ENCODE data around the gene GAPVD1. TPM values are rescaled to one million over a fixed set of nuclear protein-coding genes. Genes with fewer than 3 reads are reported as not detected.

GAPVD1 gene
- total and polyA plus RNA-seq, 2 of the 13 experiments (the other 11 are each of a cell fraction or from before 2014, with no cell fraction given), result 11.1 to 33.2 TPM

DNA sequence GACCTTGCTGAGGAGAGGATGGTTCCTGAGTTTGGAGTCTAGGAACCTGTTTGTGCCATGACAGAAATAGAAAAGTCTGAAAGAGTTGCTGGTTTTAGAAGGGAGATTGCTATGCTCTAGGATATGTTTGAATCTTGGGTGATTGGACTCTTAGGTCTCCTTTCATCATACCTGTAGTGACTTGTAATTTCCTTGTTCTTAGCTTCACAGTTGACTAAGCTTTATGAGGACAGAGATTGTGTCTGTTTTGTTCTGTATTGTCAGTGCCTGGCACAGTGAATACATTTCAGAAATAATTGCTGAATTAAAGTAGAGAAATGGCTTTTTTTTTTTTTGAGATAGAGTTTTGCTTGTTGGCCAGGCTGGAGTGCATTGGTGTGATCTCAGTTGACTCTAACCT is 31.5 kb downstream of the GAPVD1 start:
- Histone ChIP-seq H3K27ac (ENCODE audit: extremely low read length, insufficient read depth, low read length) (no peak overlapping the region), H2AFZ (ENCODE audit: low read length) (no peak overlapping the region), H3K79me2 (ENCODE audit: insufficient read depth, low read length) (peaks cover 41% of the 10 kb centered on the region), H3K36me3 (replicated peaks in 1 of 2; ENCODE audit: control insufficient read depth in 1 of 2, insufficient read depth in 2 of 2, low read length in 2 of 2) (peaks cover 0 to 4% of the 10 kb centered on the region in 2 experiments; a peak in 2 of 5 replicates), H3K4me2 (ENCODE audit: low read depth, low read length) (no peak overlapping the region), H3K27me3 (ENCODE audit: control insufficient read depth in 1 of 2, insufficient read depth in 2 of 2, low read length in 2 of 2) (no peaks in the 10 kb centered on the region), H3K9me3 (ENCODE audit: low read length) (no peaks in the 10 kb centered on the region), H4K20me1 (ENCODE audit: insufficient read depth, low read length) (peaks cover 44% of the 10 kb centered on the region), H3K9ac (ENCODE audit: insufficient read depth, low read depth, low read length) (no peak overlapping the region), H3K4me3 (replicated peaks in 1 of 3; ENCODE audit: insufficient read depth in 1 of 3, low read depth in 2 of 3, low read length in 3 of 3) (no peak overlapping the region), H3K4me1 (ENCODE audit: insufficient read depth, low read length) (peaks cover 42% of the 10 kb centered on the region)
- in situ Hi-C loops (cut with HindIII; ENCODE audit: extremely low pct_ligation_motif_present, low pct_unique_long_range_greater_than_20kb), result no loop called here
- ATAC-seq, result no peak
- TF ChIP-seq NR3C1 (CRISPR knock-in tag; IDR thresholded peaks at IDR 0.05) (no peak), ZNF598 (CRISPR knock-in tag; IDR thresholded peaks at IDR 0.05; ENCODE audit: borderline replicate concordance) (no peak), ZBTB20 (CRISPR knock-in tag; IDR thresholded peaks at IDR 0.05; ENCODE audit: borderline replicate concordance, low read depth) (no peak), ZNF772 (CRISPR knock-in tag; IDR thresholded peaks at IDR 0.05) (no peak), NCOA2 (CRISPR knock-in tag; IDR thresholded peaks at IDR 0.05) (no peak), POLR2AphosphoS5 (IDR thresholded peaks at IDR 0.05; ENCODE audit: low read depth, low read length) (no peak), SRSF9 (IDR thresholded peaks at IDR 0.05; ENCODE audit: borderline replicate concordance, insufficient read depth, low read depth, low read length, poor library complexity, severe bottlenecking) (no peak), HCFC1 (IDR thresholded peaks at IDR 0.05; ENCODE audit: low read depth, low read length) (no peak), ARNT (IDR thresholded peaks at IDR 0.05) (no peak)
- TF ChIP-seq, protein P1, sequence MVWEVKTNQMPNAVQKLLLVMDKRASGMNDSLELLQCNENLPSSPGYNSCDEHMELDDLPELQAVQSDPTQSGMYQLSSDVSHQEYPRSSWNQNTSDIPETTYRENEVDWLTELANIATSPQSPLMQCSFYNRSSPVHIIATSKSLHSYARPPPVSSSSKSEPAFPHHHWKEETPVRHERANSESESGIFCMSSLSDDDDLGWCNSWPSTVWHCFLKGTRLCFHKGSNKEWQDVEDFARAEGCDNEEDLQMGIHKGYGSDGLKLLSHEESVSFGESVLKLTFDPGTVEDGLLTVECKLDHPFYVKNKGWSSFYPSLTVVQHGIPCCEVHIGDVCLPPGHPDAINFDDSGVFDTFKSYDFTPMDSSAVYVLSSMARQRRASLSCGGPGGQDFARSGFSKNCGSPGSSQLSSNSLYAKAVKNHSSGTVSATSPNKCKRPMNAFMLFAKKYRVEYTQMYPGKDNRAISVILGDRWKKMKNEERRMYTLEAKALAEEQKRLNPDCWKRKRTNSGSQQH (CRISPR knock-in tag; IDR thresholded peaks at IDR 0.05; ENCODE audit: low read depth), result no peak
- TF ChIP-seq, protein P2, sequence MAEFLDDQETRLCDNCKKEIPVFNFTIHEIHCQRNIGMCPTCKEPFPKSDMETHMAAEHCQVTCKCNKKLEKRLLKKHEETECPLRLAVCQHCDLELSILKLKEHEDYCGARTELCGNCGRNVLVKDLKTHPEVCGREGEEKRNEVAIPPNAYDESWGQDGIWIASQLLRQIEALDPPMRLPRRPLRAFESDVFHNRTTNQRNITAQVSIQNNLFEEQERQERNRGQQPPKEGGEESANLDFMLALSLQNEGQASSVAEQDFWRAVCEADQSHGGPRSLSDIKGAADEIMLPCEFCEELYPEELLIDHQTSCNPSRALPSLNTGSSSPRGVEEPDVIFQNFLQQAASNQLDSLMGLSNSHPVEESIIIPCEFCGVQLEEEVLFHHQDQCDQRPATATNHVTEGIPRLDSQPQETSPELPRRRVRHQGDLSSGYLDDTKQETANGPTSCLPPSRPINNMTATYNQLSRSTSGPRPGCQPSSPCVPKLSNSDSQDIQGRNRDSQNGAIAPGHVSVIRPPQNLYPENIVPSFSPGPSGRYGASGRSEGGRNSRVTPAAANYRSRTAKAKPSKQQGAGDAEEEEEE (CRISPR knock-in tag; IDR thresholded peaks at IDR 0.05; ENCODE audit: borderline replicate concordance), result no peak
- no peak for FAIRE-seq
- POLR2A ChIA-PET, result interaction anchor here (1.2 to 1.4 kb wide), 2 partner anchors 32 to 52 kb away, joined by 3 read pairs; partner anchors contain the start of genes GAPVD1 and HSPA5
- no peak for DNase-seq (ENCODE audit: low spot score)
- intact Hi-C loops (cut with micrococcal nuclease; ENCODE audit: unreplicated experiment), result no loop called here
- BruUV-seq (replicated peaks), result no TSS peak
- CTCF ChIA-PET (ENCODE audit: low intra/inter-chr PET ratio, low total read pairs), result no interaction called here
